Neural crest cell (in vitro differentiated cells): ENCODE data around the gene CHIA. TPM values are rescaled to one million over a fixed set of nuclear protein-coding genes. Genes with fewer than 3 reads are reported as not detected.

ENCODE experiments used
- DNase-seq: peaks from one replicate; pipeline ENCODE4 v3.0.0; 2021; ENCODE audit warnings: low read depth, mixed read lengths, low spot score
- H3K27ac Mint-ChIP-seq: one replicate; pipeline ENCODE4 v1.8.0; 2021; ENCODE audit warnings: mild to moderate bottlenecking, mixed read lengths; ENCODE audit not compliant: unreplicated experiment
- H3K27me3 Mint-ChIP-seq: 2 replicates; pipeline ENCODE4 v1.8.0; 2021; ENCODE audit warnings: low read depth, mild to moderate bottlenecking, mixed read lengths
- H3K36me3 Mint-ChIP-seq: 2 replicates; pipeline ENCODE4 v1.8.0; 2021; ENCODE audit warnings: low read depth, mild to moderate bottlenecking, mixed read lengths
- H3K4me1 Mint-ChIP-seq: 2 replicates; pipeline ENCODE4 v1.8.0; 2021; ENCODE audit warnings: mixed read lengths
- H3K4me3 Mint-ChIP-seq: one replicate; pipeline ENCODE4 v1.8.0; 2021; ENCODE audit warnings: mild to moderate bottlenecking, mixed read lengths
- H3K9me3 Mint-ChIP-seq: 2 replicates; pipeline ENCODE4 v1.8.0; 2021; ENCODE audit warnings: mixed read lengths
- total RNA-seq: library from RNA; stranded (reverse); gene quantifications from 2 replicates; pipeline ENCODE4 v1.2.1, GENCODE V29; 2021
- TF ChIP-seq, protein P1 (sequence below): fragments of 200-600 bp; sonication (generic); conservative IDR thresholded peaks from 2 replicates; pipeline ENCODE4 v1.5.0; 2021; ENCODE audit warnings: antibody characterized with exemption, mild to moderate bottlenecking

Gene CHIA
- total RNA-seq, 1 donor from 2014 or later: not detected

DNA sequence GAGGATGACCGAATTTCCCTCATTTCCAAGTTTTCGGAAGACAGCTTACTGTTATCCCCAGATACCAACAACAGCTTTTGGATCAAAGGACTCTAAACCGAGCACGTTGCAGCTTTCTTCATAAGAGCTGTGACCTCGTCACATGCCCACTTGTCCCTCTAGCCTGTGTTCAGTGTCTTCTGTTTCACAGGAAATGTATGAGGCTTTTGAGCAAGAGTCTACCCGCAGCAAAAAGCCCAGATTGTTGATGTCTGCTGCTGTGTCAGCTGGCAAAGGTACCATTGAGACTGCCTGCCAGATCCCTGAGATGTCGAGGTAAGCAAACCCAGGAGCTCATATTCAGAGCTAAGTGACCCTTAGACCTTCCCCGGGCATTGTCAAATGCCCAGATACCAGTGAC lies 39.1 kb upstream of the CHIA start:
- no peaks in the 10 kb centered on the region for H3K36me3 Mint-ChIP-seq
- peaks cover 42% of the 10 kb centered on the region for H3K4me1 Mint-ChIP-seq
- TF ChIP-seq, protein P1, sequence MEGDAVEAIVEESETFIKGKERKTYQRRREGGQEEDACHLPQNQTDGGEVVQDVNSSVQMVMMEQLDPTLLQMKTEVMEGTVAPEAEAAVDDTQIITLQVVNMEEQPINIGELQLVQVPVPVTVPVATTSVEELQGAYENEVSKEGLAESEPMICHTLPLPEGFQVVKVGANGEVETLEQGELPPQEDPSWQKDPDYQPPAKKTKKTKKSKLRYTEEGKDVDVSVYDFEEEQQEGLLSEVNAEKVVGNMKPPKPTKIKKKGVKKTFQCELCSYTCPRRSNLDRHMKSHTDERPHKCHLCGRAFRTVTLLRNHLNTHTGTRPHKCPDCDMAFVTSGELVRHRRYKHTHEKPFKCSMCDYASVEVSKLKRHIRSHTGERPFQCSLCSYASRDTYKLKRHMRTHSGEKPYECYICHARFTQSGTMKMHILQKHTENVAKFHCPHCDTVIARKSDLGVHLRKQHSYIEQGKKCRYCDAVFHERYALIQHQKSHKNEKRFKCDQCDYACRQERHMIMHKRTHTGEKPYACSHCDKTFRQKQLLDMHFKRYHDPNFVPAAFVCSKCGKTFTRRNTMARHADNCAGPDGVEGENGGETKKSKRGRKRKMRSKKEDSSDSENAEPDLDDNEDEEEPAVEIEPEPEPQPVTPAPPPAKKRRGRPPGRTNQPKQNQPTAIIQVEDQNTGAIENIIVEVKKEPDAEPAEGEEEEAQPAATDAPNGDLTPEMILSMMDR: no peak
- no peaks in the 10 kb centered on the region for H3K27me3 Mint-ChIP-seq
- H3K27ac Mint-ChIP-seq: peak overlapping the region; percentile 24
- no peak for DNase-seq
- H3K4me3 Mint-ChIP-seq: no peak overlapping the region
- peaks cover 3% of the 10 kb centered on the region for H3K9me3 Mint-ChIP-seq

DNA sequence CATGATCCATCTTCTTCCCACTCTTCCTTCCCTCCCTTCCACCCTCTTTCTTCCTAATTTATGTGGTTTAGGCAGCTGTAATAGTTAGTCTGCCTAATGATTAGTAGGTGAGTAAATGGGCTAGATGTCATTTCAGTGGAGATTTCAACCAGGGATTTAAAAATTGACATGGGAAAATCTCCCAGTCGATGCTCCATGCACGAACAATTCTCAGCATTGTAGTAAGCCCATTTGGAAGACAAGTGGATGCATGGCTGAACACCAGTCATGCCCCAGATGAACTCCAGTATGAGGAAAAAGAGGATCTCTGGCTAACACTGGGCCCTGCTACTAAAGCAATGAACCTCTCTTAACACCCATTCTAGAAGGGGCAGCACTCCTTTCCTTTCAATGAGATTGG lies 37.9 kb upstream of the CHIA start:
- no peaks in the 10 kb centered on the region for H3K36me3 Mint-ChIP-seq
- no peak for DNase-seq
- TF ChIP-seq, protein P1: no peak
- H3K4me1 Mint-ChIP-seq: peaks cover 42% of the 10 kb centered on the region
- peaks cover 3% of the 10 kb centered on the region for H3K9me3 Mint-ChIP-seq
- H3K4me3 Mint-ChIP-seq: no peak overlapping the region
- H3K27me3 Mint-ChIP-seq: no peaks in the 10 kb centered on the region
- H3K27ac Mint-ChIP-seq: no peak overlapping the region

DNA sequence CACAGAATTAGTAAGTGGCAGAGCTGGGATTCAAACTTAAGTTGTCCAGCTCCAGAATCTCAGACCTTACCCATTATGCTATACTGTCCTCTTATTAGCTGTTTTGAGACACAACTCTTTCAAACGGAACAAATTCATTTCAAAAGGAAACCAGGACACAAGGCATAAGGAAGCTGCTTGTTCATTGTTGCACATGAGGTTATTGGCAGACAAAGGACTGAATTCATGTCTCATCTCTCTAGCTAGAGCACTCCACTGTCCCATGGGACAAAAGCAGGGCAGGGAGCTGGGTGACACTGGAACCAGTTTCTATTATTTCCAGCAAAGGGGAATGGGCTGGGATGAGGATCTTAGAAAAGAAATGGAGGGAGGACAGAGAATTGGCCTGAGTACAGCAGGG lies 36.8 kb upstream of the CHIA start:
- H3K9me3 Mint-ChIP-seq: peaks cover 3% of the 10 kb centered on the region
- H3K36me3 Mint-ChIP-seq: no peaks in the 10 kb centered on the region
- peaks cover 42% of the 10 kb centered on the region for H3K4me1 Mint-ChIP-seq
- H3K27me3 Mint-ChIP-seq: no peaks in the 10 kb centered on the region
- no peak for DNase-seq
- TF ChIP-seq, protein P1: no peak
- H3K27ac Mint-ChIP-seq: no peak overlapping the region
- peak overlapping the region; percentile 19 for H3K4me3 Mint-ChIP-seq

DNA sequence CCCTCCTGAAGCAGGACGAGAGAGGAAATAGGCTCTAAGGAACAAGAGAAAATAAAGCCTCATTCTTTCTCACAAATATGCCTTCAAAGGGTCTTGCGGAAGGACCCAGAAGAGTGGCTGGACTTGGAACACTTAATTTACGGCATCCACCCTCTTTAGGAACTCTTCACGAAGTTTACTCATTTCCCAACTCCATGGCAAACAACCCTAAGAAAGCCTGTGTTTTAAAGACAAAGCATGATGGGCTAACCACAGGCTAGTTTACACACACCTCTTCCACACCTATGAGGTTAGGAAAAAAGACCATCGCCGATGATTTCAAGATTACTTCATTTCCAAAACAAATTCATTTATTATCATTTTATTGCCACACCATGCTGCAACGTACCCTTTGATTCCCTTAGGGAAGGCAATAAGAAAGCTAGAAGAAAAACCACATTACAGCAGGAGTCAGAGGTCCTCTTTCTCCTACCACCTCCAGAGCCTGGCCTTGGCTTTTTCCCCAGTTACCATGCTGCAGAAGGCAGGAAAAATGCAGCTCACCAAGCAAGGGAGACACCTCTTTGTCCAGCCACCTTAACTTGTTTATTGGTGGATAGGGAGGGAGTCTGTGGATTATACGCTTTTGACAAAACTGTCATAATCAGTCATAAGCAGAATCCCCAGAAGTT lies 33.5 kb upstream of the CHIA start:
- DNase-seq: no peak
- TF ChIP-seq, protein P1: no peak
- Mint-ChIP-seq H3K36me3 (peaks cover 2% of the 10 kb centered on the region), H3K27me3 (no peaks in the 10 kb centered on the region), H3K27ac (no peak overlapping the region), H3K4me1 (peaks cover 16% of the 10 kb centered on the region), H3K4me3 (no peak overlapping the region), H3K9me3 (peaks cover 5% of the 10 kb centered on the region)

DNA sequence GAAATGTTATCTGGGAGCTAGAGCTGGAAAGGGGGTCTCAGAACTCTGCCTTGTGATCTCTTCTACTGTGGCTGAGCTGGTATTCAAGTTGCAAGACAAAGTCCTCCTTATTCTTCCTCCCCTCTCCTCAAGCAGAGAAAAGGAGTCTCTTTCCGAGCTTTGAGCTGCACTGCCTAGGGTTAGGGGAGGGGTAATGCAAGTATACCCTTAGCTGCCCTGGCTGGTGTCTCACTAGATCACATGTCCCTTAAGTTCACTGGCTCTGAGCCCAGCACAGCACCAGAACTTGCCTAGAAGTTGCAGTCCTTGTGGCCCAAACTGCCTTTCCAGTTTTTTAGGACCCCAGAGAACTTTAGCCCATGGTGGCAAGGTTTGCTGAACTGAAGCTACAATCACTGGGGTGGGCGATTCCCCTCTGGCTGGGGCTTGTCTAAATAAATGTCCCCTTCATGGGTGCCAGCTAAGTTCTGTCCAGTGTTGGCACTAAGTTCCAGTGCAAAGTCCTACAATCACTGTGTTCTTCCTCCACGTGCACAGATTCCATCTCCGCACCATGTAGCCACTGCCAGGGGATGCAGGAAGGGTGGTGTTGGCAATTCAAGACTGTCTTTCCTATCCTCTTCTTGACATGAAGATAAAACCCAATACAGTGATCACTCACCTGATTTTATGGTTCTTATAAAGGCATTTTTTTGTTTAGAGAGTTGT lies 22.7 kb upstream of the CHIA start:
- Mint-ChIP-seq H3K36me3 (no peaks in the 10 kb centered on the region), H3K4me3 (no peak overlapping the region), H3K27me3 (no peaks in the 10 kb centered on the region), H3K9me3 (peaks cover 11% of the 10 kb centered on the region), H3K27ac (peak overlapping the region; percentile 40), H3K4me1 (peaks cover 9% of the 10 kb centered on the region)
- TF ChIP-seq, protein P1: no peak
- no peak for DNase-seq
